Smooth muscle cell (in vitro differentiated cells): ENCODE results near the gene KCP. TPM values are rescaled to one million over a fixed set of nuclear protein-coding genes. Genes with fewer than 3 reads are reported as not detected.

ENCODE experiments used
- DNase-seq: peaks from one replicate; lab custom pipeline; 2025; ENCODE audit not compliant: unreplicated experiment; lab: John Stamatoyannopoulos, UW
- H2AFZ ChIP-seq: fragments of 200-600 bp; sonication (generic); 2 replicates; pipeline ENCODE4 v1.6.0; 2016; ENCODE audit warnings: antibody characterized with exemption, low read depth, mild to moderate bottlenecking
- H3F3A ChIP-seq: fragments of 200-600 bp; sonication (generic); 2 replicates; pipeline ENCODE4 v1.6.0; 2017; ENCODE audit warnings: antibody characterized with exemption, low read depth
- H3K27ac ChIP-seq: fragments of 200-600 bp; sonication (generic); 2 replicates; pipeline ENCODE4 v1.5.1; 2016; ENCODE audit warnings: low read depth, mild to moderate bottlenecking
- H3K27me3 ChIP-seq: fragments of 200-600 bp; sonication (generic); 2 replicates; pipeline ENCODE4 v1.6.1; 2016; ENCODE audit warnings: low read depth, mild to moderate bottlenecking
- H3K36me3 ChIP-seq: fragments of 200-600 bp; sonication (generic); 2 replicates; pipeline ENCODE4 v1.5.1; 2016; ENCODE audit warnings: low read depth
- H3K4me1 ChIP-seq: fragments of 200-600 bp; sonication (generic); 2 replicates; pipeline ENCODE4 v1.5.1; 2016; ENCODE audit warnings: low read depth
- H3K4me2 ChIP-seq: fragments of 200-600 bp; sonication (generic); 2 replicates; pipeline ENCODE4 v1.6.0; 2016; ENCODE audit warnings: mild to moderate bottlenecking
- H3K4me3 ChIP-seq: fragments of 200-600 bp; sonication (generic); 2 replicates; pipeline ENCODE4 v1.5.1; 2016; ENCODE audit warnings: mild to moderate bottlenecking
- H3K79me2 ChIP-seq: fragments of 200-600 bp; sonication (generic); 2 replicates; pipeline ENCODE4 v1.6.0; 2016; ENCODE audit warnings: low read depth, mild to moderate bottlenecking
- H3K9ac ChIP-seq: fragments of 200-600 bp; sonication (generic); 2 replicates; pipeline ENCODE4 v1.6.0; 2016; ENCODE audit warnings: low read depth
- H3K9me3 ChIP-seq: fragments of 200-600 bp; sonication (generic); replicated peaks from 2 replicates; pipeline ENCODE4 v1.5.1; 2016; ENCODE audit warnings: low read depth
- H4K20me1 ChIP-seq: fragments of 200-600 bp; sonication (generic); 2 replicates; pipeline ENCODE4 v1.6.0; 2016; ENCODE audit warnings: low read depth
- CTCF ChIP-seq: fragments of 200-600 bp; sonication (generic); IDR thresholded peaks from 2 replicates; pipeline ENCODE4 v1.5.1; 2017; ENCODE audit warnings: borderline replicate concordance, mild to moderate bottlenecking, antibody characterized with exemption; ENCODE audit not compliant: insufficient read depth, poor library complexity, severe bottlenecking
- WGBS: methylation state at CpG from one replicate; pipeline ENCODE4 v1.1.7; 2016; ENCODE audit warnings: low lambda C conversion rate; 5-methylcytosine and 5-hydroxymethylcytosine counted together
- polyA plus RNA-seq: library from polyadenylated mRNA; unstranded; fragments of >200 nt; fragmentation: Nextera tagmentation; extraction: Ambion mirVana; gene quantifications from 2 replicates; pipeline ENCODE4 v1.2.1, GENCODE V29; 2016
- total RNA-seq: library from RNA; depleted of rRNA; stranded (reverse); fragments of >200 nt; gene quantifications from 2 replicates; pipeline ENCODE4 v1.2.3, GENCODE V29; 2014

KCP gene
- total and polyA plus RNA-seq, 2 experiments from 2014 or later = 0.99 to 4.5 TPM

- 97% methylated on average over 14 of the region's 14 CpGs for WGBS
Measured at GRCh38 chr7:128878226-128879105, 32.0 kb downstream of the KCP start.

GRCh38 chr7:128877756-128878120 is 32.8 kb downstream of the KCP start:
- Histone ChIP-seq H3K27ac (no peak overlapping the region), H3K4me3 (no peak overlapping the region), H3K4me1 (no peaks in the 10 kb centered on the region), H2AFZ (no peak overlapping the region), H3K9ac (no peak overlapping the region), H4K20me1 (no peaks in the 10 kb centered on the region), H3K9me3 (no peaks in the 10 kb centered on the region), H3K79me2 (no peaks in the 10 kb centered on the region), H3F3A (no peaks in the 10 kb centered on the region), H3K36me3 (no peaks in the 10 kb centered on the region), H3K4me2 (no peak overlapping the region), H3K27me3 (no peaks in the 10 kb centered on the region)
- no peak for TF ChIP-seq CTCF
- 91% methylated on average over 4 of the region's 4 CpGs for WGBS
- no peak for DNase-seq

More at GRCh38 chr7:128878226-128879105, 32.0 kb downstream of the KCP start:
- no peak overlapping the region for H3K9ac ChIP-seq
- no peaks in the 10 kb centered on the region for H3K79me2 ChIP-seq
- H3K36me3 ChIP-seq = no peaks in the 10 kb centered on the region
- H3K4me2 ChIP-seq = no peak overlapping the region
- no peak for DNase-seq
- no peak for TF ChIP-seq CTCF
- no peak overlapping the region for H3K27ac ChIP-seq
- H2AFZ ChIP-seq = no peak overlapping the region
- no peaks in the 10 kb centered on the region for H3K27me3 ChIP-seq
- no peaks in the 10 kb centered on the region for H3K9me3 ChIP-seq
- H3K4me1 ChIP-seq = no peaks in the 10 kb centered on the region
- no peaks in the 10 kb centered on the region for H3F3A ChIP-seq
- no peaks in the 10 kb centered on the region for H4K20me1 ChIP-seq
- no peak overlapping the region for H3K4me3 ChIP-seq

GRCh38 chr7:128876978-128877755 is 33.3 kb downstream of the KCP start:
- WGBS = 95% methylated on average over 32 of the region's 32 CpGs

More at GRCh38 chr7:128876978-128877755, 33.3 kb downstream of the KCP start:
- DNase-seq = no peak
- Histone ChIP-seq H3K36me3 (no peaks in the 10 kb centered on the region), H3K9ac (no peak overlapping the region), H4K20me1 (no peaks in the 10 kb centered on the region), H3K9me3 (no peaks in the 10 kb centered on the region), H3F3A (no peaks in the 10 kb centered on the region), H3K4me1 (no peaks in the 10 kb centered on the region), H3K4me2 (no peak overlapping the region), H2AFZ (no peak overlapping the region), H3K4me3 (no peak overlapping the region), H3K27ac (no peak overlapping the region), H3K79me2 (no peaks in the 10 kb centered on the region), H3K27me3 (peaks cover 2% of the 10 kb centered on the region)
- TF ChIP-seq CTCF = no peak
